IPS-NIHi7 (cell line): ENCODE data around the gene CEACAM19.
"Not testable (repeated sequence)": the region's sequence is repeated elsewhere in the genome, so short reads cannot be mapped to it uniquely, and the experiment has no call there.

ENCODE experiments used
- DNase-seq: peaks from one replicate; pipeline ENCODE4 v3.0.0; 2012; ENCODE audit warnings: mixed read lengths; ENCODE audit errors: extremely low spot score

CEACAM19 gene

DNA sequence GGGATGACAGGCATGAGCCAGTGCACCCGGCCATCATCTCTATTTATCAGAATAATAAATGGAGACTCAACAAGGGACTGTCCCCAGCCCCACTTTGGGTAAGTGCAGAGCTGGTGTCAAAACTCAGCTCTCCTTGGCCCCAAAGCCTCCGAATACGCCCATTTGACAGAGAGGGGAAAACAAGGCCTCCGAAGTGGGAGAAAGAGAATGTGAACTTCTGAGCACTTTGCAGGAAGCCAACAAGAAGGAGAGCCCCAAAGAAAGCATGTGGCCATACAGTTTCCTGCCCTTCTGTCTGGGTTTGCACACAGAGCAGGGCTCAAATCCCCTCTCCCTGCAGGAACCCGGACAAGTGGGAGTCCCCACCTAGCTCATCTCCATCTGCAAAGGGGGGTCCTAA is 29.3 kb downstream of the CEACAM19 start:
- no peak for DNase-seq

DNA sequence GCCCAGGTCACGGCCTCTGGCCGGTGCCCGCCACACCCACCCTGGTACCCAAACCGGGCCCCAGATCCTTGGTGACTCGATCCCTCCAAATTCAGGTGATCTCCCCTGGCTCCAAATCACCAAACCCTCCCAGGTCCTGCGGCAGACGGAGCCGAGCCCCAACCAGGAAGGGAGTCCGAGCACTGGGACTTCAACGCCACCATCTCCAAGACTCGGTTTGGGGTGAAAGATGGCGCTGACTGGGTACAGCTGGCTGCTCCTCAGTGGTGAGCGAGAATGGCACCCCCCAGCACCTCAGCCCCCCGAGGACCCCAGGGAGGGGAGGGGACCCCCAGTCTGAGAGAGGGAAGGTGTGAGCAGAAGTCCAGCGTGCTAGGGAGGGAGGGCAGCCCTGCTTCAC is 29.9 kb downstream of the CEACAM19 start:
- no peak for DNase-seq

DNA sequence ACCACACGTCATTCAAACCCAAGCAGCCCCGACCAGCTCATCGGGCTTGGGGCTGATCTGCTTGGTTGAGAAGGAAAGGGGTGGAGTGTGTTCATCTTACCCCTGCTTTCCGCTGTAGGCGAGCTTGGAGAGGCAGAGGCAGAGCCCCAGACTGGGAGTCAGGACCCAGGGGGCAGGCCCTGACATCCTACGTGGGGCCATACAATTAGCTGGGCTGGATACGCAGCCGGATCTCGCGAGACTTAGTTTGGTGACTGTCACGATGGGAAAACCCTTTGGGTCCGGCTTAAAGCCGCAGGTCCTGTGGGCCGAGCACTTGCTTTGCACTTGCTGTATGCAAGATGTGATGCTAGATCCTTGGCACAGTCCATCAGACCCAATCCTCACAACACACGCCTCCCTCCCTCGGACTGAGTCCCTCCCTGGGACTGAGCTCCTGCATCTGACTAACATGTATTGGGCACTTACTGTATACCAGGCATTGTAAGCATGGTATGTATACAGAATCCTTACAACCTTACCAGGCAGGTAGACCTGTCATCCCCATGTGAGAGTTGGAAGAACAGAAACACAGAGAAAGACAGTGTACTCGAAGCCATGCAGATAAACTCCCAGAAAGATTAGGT is 31.4 kb downstream of the CEACAM19 start:
- DNase-seq: no peak

DNA sequence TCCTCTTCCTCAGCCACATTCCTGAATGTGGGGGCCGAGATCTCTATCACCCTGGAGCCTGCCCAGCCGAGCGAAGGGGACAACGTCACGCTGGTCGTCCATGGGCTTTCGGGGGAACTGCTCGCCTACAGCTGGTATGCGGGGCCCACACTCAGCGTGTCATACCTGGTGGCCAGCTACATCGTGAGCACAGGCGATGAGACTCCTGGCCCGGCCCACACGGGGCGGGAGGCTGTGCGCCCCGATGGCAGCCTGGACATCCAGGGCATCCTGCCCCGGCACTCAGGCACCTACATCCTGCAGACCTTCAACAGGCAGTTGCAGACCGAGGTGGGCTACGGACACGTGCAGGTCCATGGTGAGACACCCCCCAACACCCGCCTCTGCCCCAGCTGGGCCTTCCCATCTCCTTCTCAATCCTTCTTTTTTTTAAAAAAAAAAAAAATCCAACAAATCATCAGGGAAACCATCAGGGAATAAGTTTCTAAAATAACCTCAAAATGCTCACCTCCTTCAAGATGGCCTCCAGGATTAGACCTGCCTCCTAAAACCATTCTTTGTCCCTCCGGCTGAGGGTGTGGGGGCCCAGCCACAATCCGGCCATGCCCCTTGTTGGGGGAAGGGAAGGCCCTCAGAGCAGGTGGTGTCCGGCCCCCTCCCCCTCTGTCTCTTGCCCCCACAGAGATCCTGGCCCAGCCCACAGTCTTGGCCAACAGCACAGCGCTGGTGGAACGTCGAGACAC is 32.2 kb downstream of the CEACAM19 start:
- DNase-seq: no peak

DNA sequence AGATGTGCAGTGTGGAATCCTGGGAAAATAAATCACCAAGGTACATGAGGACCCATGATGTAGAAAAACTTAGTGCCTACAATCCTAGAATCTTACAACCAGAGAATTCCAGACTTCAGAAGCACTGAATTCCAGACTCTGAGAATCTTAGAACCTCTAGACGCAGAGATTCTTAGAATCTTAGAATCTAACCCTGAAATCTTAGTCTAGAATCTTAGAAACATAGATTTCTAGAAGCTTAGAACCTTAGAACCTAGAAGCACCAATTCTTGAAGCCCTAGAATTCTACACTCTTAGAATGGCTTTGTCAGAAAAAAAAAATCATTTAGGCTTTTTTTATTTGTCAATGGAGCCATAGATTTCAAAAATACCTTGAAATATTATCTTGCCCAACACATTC is 33.7 kb downstream of the CEACAM19 start:
- no peak for DNase-seq

DNA sequence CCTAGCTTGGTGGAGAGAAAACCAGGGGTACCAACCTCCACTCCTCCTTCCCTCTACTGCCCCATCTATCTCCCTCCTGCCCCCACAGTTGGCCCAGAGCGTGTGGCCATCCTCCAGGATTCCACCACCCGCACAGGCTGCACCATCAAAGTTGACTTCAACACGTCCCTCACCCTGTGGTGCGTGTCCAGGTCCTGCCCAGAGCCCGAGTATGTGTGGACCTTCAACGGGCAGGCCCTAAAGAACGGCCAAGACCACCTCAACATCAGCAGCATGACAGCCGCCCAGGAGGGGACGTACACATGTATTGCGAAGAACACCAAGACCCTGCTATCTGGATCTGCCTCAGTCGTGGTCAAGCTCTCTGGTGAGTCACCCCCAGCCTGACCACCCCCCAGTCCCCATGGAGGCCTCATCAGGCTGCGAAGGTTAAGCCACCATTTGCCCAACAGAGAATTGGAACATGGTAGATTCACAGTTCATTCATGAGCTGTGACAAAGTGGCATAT is 34.3 kb downstream of the CEACAM19 start:
- no peak for DNase-seq

DNA sequence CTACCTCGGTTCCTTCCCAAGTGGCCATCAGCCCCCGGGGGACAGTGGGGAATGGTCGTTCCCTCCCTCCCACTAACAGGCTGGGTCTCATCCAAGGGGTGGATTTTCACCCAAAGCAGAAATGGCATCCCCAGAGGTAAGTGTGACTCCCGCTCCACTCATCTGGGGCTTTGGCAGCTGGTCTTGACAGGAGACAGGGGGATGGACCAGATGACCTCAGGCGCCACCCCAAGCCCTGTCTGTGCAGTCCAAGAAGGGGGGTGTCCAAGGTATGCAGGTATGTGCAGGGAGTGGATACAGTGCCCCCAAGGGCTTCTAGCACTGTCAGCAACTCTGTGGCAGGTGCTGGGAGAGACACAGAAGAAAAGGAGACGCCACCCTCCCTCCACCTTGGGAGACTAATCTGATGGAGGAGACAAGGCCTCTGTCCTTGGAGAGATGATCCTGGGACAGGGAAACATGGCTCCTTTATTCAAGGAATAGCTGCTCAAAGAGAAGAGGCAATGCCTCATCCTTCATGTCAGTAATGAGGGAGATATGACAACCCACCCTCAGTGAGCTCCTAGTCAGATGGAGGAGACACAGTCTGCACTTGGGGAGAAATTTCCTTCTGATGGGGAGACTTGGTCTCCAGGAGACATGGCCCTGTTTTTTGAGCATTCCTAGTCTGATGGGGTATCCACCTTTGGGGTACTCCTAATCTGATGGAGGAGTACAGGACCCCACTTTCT is 35.4 kb downstream of the CEACAM19 start:
- DNase-seq: no peak

DNA sequence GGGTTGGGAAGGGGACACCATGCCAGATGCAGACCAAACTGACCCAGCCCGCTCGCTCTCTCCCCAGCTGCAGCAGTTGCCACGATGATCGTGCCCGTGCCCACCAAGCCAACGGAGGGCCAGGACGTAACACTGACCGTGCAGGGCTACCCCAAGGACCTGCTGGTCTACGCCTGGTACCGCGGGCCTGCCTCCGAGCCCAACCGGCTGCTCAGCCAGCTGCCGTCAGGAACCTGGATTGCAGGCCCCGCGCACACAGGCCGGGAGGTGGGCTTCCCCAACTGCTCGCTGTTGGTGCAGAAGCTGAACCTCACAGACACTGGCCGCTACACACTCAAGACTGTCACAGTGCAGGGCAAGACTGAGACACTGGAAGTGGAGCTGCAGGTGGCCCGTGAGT is 36.5 kb downstream of the CEACAM19 start:
- no peak for DNase-seq

DNA sequence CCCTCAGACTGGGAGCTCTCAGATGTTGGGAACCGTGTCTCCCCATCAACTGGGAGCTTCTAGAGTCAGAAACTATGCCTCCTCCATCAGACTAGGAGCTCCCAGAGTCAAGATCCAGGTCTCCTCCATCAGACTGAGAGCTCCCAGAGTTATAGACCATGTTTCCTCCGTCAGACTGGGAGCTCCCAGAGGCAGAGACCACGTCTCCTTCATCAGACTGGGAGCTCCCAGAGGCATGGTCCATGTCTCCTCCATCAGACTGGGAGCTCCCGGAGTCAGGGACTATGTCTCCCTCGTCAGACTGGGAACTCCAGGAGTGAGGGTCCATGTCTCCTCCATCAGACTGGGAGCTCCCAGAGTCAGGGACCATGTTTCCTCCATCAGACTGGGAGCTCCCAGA is 37.7 kb downstream of the CEACAM19 start:
- DNase-seq: no peak

DNA sequence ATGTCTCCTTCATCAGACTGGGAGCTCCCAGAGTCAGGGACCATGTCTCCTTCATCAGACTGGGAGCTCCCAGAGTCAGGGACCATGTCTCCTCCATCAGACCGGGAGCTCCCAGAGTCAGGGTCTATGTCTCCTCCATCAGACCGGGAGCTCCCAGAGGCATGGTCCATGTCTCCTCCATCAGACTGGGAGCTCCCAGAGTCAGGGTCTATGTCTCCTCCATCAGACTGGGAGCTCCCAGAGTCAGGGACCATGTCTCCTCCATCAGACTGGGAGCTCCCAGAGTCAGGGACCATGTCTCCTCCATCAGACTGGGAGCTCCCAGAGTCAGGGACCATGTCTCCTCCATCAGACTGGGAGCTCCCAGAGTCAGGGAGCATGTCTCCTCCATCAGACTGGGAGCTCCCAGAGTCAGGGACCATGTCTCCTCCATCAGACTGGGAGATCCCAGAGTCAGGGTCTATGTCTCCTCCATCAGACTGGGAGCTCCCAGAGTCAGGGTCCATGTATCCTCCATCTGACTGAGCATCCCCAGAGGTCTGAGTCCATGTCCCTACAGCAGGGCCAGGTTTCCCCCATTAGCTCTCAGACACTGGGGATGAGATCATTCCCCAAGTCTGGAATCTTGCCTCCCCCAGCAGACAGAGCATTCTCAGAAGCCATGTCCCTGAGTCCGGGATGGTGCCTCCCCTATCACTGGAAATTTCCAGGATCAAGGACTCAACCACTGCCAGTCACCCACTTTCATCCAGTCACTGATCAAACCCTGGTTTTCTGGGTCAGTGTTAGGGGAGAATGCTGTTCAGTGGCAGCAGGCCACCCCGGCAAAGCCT is 38.4 kb downstream of the CEACAM19 start:
- not testable (repeated sequence) for DNase-seq

DNA sequence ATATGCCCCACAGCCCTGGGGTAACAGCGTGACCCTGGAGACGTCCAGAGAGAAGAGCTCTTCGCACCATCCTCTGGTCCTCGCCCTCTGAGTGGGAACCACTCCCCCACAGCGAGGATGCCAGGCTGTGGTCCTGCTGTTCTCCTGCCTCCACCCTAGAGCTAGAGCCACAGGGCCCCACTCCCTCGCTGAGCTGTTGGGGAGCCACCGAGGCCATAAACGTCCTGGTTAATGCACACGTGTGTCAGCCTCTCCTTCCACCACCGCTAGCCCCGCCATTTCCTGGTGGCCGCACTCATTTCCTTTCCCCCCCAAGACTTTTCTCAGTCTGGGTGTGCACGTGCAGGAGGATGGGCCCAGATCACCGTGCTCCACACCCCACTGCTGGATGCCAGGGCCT is 39.2 kb downstream of the CEACAM19 start:
- no peak for DNase-seq

DNA sequence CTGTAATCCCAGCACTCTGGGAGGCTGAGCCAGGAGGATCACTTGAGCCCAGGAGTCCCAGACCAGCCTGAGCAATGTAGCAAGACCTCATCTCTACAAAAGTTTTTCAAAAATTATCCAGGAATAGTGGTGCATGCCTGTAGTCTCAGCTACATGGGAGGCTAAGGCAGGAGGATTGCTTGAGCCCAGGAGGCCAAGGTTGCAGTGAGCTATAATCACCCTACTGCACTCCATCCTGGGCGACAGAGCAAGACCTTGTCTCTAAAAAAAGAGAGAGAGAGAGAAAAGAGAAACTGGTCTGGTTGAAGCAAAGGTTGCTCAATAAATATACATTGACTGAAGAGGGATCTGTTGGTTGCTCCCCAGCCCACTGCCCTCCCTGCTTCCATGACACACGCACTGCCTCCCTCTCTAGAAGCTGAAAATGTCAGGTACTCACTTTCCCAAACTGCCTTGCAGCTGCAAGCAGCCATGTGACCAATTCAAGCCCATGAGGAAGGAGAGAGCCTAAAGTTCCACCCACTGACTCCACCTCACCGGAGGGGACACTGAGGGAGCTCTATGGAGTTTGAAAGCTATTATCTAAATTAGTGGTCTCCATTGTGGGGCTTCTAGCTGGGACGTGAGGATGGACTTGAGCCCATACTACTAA is 41.7 kb downstream of the CEACAM19 start:
- DNase-seq: peak; percentile 59

DNA sequence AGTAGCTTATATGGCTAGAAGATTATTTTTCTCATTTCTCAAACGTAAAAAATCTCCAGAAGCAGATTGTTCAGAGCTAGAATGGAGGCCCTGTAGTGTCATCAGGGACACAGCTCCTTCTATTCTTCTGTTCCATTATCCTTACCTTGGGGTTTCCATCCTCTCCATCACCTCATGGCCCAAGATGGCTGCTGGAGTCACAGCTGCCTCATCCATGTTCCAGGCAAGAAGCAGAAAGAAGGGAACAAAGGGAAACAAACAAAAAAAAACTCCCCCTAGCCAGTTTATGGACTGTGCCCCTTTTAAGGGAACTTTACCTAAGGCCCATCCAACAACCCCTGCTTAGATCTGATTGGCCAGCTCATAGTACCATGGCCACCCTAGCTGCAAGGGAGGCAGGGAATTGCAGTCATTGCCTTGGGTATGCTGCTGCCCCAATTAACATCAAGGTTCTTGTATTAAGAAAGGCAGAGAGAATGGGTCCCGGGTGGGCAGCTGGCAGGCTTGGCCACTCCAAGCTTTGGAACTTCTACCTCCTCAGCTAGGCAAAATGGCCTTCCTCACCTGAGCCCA is 43.4 kb downstream of the CEACAM19 start:
- DNase-seq: no peak

DNA sequence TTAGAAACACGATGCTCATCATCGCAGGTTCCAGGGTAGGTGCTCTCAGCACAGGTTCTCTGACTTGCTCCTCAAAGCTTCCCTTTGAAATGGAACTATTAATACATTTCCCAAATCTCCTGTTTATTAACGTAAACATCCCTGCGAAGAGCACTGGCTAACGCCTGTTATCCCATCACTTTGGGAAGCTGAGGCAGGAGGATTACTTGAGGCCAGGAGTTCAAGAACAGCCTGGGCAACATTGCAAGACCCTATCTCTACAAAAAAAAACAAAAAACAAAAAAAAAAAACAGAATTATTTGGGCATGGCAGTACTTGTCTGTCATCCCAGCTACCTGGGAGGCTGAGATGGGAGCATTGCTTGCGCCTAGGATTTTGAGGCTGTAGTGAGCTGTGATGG is 46.3 kb downstream of the CEACAM19 start:
- DNase-seq: no peak

DNA sequence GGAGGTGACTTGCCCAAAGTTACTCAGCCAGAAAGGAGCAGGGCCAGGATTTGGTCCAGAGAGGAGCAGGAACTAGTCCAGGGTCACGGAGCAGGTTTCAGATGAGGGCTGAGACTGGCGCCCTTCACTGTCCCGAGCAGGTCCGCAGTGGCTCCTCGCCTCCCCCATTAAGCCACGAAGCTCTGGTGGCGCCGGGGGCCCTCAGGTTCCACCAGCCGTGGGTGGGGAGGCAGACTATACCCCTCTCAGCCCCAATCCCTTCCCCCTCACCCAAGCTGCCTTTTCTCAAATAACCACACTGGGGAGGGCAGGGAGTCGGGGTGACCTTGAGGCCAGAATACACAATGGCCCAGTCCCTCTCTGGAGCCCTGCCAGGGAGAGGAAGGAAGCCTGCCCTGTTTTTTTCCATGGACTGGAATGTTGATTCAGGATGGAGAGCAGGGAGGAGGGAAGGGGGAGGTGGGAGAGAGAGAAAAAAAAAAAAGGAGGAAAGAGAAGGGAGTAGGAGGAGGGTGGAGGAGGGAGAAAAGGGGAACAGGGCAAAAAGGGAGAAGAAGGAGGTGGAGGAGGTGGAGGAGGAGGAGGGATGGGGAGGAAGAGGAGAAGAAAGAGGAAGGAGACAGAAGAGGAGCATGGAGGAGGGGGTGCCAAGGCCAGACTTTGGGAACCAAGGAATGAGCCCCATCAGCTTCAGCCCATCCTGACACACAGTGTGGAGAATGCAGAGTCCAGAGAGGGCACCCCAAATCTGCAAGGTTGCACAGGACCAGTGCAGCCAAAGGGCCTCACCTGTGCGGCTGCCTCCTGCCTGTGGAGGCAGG is 47.4 kb downstream of the CEACAM19 start:
- peak; percentile 78 for DNase-seq

DNA sequence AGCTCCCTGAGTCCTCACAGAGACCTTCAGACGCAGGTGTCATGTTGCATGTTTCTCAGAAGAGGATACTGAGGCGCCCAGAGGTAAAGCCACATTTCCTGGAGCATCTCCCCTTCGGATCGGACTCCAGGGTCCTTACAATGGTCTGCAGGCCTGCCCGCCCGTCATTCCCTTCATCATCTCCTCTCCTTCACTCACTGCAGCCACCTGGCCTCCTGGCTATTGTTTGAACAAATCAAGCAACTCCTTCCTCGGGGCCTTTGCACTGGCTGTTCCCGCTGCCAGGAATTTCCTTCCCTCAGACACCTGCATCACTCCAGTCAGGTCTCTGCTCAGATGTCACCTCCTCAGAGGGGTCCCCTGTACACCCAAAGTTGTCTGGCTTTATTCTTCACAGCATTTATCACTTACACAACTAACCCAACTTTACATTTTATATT is 48.0 kb downstream of the CEACAM19 start:
- no peak for DNase-seq

DNA sequence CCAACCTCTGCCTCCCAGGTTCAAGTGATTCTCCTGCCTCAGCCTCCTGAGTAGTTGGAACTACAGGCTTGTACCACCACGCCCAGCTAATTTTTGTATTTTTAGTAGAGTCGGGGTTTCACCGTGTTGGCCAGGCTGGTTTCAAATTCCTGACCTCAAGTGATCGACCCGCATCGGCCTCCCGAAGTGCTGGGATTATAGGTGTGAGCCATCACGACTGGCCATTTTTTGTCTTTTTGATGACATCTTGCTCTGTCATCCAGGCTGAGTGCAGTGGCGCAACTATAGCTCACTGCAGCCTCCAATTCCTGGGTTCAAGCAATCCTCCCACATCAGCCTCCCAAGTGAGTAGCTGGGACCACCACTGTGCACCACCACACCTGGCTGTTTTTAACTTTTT is 49.1 kb downstream of the CEACAM19 start:
- not testable (repeated sequence) for DNase-seq

DNA sequence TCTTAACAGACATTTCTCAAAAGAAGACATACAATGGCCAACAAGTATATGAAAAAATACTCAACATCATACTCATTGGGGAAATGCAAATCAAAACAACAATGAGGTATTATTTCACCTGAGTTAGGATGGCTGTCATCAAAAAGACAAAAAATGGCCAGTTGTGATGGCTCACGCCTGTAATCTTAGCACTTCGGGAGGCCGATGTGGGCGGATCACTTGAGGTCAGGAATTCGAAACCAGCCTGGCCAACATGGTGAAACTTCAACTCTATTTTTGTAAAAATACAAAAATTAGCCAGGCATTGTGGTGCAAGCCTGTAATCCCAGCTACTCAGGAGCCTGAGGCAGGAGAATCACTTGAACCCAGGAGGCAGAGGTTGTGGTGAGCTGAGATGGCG is 49.7 kb downstream of the CEACAM19 start:
- no peak for DNase-seq

DNA sequence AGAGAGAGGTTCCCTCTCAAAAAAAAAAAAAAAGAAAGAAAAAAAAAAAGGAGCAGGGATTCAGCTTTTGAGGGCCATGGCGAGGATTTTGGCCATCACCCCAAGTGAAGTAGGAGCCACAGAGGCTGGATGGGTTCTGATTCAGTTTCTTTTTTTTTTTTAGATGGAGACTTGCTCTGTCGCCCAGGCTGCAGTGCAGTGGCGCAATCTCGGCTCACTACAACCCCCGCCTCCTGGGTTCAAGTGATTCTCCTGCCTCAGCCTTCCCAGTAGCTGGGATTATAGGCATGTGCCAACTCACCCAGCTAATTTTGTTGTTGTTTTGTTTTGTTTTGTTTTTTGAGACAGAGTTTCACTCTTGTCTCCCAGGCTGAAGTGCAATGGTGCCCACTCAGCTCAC is 50.1 kb downstream of the CEACAM19 start:
- not testable (repeated sequence) for DNase-seq
